ENCODE data around the gene GFER.
"Not testable (repeated sequence)": the region's sequence is repeated elsewhere in the genome, so short reads cannot be mapped to it uniquely, and the experiment has no call there.

The GFER gene

GRCh38 chr16:2028620-2029220 lies 44.7 kb downstream of the GFER start:
- no peak for DNase-seq

DNA sequence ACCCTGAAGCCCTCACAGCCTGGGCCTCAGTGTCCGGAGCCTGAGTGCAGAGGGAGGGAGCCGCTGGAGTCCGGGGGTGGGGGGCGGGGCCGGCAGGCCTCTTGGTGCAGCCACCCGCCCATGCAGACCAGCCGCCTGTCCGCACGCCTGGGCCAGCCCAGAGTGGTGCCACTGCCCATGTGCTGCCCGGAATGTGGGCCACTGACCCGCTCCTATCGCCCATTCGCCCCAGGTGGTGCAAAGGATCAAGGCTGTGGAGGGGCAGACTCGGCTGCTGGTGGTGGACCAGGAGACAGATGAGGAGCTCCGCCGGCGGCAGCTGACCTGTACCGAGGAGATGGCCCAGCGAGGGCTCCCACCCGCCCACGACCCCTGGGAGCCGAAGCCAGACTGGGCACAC lies 45.4 kb downstream of the GFER start:
- DNase-seq = no peak

DNA sequence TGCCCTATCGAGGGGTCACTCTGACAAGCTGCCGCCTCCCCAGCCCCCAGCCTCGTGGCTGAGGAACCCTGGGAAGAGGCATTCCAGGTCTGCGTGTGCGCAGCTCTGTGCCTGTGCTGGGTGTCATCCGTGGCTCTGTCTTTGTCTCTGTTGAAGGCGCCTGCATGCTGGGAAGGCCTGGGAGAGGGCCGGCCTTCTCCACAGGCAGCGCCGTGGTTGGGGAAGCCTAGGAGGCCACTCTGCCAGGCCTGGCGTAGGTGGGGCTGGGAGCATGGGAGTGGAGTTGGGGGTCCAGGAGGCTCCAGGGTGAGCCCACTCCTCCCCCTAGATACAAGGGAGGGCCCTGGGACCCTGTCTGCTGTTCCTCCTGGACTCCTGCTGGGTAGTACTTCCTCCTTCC lies 46.0 kb downstream of the GFER start:
- DNase-seq = no peak

GRCh38 chr16:2031081-2031577 lies 47.1 kb downstream of the GFER start:
- no peak for DNase-seq

DNA sequence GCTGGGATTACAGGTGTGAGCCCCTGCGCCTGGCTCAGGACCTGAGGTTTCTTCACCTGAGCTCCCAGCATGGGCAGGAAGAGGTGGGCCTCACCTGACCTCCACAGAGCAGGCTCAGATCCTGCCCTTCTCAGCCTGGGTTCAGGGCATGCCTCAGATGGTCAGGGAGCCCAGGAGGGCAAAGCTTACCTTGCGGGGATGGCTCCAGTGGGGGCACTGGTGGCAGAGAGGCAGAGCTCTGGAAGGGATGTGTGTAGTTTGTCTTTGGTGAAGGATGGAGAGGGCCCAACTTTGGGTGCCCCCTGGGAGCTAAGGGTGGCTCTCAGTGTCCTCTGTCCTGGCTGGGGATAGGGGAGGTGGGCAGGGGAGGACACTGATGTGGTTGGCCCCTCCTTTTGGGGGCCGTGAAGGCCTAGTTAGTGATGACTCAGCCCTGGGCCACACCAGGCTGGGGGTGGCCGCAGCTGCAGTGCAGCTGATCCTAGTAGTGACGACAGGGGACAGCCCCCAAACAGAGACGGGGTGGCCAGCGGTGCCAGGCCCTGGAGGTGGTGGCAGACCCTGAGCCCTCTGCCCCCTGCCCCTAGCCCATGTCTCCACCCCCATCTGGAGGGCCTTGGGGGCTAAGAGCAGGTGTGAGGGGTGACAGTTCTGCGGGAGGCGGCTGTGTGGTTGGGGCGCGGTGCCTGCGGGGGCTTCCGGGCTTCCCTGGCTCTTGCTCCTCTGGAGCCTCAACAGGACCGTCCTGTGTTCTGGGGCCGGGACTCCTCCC lies 48.5 kb downstream of the GFER start:
- DNase-seq = no peak

GRCh38 chr16:2033057-2033908 lies 49.3 kb downstream of the GFER start:
- DNase-seq = no peak

GRCh38 chr16:2033909-2034695 lies 50.1 kb downstream of the GFER start:
- DNase-seq = not testable (repeated sequence)

DNA sequence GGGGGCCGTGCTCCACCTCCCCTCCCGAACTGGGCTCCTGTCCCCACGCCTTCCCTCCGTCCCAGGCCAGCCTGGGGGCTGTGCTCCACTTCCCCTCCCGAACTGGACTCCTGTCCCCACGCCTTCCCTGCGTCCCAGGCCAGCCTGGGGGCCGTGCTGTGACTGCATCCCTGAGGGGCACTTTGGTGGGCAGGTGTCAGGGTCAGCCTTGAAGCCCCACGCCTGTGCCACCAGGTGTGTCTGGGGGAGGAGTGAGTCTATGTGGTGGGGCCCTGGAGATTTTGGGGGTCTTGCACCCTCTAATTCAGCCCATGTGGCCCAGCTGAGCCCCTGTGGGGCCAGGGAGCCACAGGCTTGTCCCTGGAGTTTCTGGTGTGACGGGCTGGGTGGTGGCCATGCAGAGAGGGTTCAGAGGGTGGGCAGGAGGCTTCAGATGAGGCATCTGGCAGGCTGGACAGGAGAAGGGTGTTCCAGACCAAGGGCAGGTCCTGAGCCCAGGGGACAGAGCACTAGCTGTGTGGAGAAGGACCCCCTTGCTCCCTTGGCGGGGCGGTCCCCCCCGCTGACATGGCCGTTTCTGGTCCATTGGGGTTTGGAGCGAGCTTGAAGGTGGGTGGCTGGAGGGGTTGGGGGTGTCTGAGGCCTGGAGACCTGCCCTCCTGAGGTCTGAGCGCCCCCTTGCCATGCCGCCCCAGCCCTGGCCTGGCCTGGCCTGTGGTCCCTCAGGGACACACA lies 50.9 kb downstream of the GFER start:
- DNase-seq = no peak

DNA sequence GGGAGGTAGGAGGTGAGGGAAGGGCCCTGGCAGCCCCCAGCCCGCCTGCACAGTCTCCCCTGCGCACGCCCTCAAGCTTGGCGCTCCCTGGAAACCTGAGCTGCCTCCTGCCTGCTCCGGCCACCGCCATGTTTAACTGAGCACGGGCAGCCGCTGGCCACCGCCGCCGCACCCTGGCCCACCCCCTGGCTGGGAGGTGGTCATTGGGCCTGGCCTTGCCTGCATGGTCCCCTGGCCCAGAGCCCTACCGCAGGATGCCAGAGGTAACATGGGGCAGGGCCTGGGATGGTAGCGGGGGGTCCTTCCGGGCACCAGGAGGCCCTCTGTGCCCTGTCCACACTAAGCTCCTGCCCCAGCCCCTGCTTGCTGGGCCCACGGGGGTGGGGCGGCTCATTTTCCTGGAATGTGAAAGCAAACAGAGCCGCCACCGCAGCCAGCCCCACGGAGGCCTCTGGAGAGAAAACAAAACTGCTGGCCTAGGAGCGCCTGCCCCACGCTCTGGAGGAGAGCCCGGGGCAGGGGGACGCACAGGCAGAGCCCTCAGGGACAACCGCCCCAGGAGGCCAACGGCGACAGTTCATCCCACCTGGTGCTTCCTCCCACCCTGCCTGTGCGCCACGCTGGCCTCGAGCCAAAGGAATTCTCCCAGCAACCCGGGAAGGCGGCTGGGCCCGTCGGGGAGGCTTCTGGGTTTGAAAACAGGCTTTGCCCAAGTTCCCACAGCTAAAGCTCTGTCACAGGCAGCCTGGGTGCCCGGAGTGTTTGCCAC lies 51.6 kb downstream of the GFER start:
- DNase-seq = no peak

- no peak for DNase-seq
Measured at GRCh38 chr16:2036200-2036966, 52.4 kb downstream of the GFER start.

DNA sequence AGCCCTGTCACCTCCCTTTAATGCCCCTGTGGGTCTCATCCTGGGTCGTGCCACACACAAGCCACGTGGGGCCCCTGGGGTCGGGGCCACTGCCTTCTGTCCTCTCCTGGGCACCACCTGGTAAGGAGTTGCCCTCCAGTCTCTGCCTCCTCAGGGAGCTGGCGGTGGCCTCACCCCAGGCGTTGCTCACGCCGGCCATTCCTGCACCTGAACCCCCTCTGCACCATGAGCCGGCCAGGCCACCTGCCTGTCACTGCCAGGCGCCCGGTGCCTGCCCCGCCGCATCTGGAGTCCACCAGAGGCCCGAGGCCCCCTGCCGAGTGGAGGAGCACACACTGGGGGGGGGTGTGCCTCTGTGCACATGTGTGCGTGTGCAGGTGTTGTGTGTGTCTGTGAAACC lies 53.1 kb downstream of the GFER start:
- DNase-seq = no peak

All from GF-D8 (cell line).